Right cardiac atrium (tissue), 5 donors: ENCODE data around the gene PLAAT2. TPM values are rescaled to one million over a fixed set of nuclear protein-coding genes. Genes with fewer than 3 reads are reported as not detected.

Experiments
- polyA plus RNA-seq: library from polyadenylated mRNA; stranded (reverse); fragments of 200-250 nt; gene quantifications from one replicate; pipeline ENCODE4 v1.2.3, GENCODE V29; 2013
- total RNA-seq, 4 donors: library from RNA; stranded (reverse); fragmentation: NEBNext Ultra II Directional; extraction: Animal tissue kit (Norgen Biotek cat#: 25700); gene quantifications; one replicate each; pipeline ENCODE4 v1.2.1, GENCODE V29; 2021
- donor health status: healthy with polysubstance abuse.
- donor health status: DM: no; HTN: yes; CAD: no.
- donor health status: DM: no; HTN: no; CAD: no.
- donor health status: DM: no; HTN: yes; CAD: no; lungs with severe emphysema.
- donor health status: DM: yes; HTN: yes; CAD: no.

PLAAT2 gene
- total and polyA plus RNA-seq, 5 donors: 0.31 to 0.66 TPM; not detected in 3

Other genes with a start within 250 kb of the PLAAT2 start
- not detected for gene SLC22A9, start 193.6 kb downstream of the PLAAT2 start, total RNA-seq
- not detected for gene SLC22A9, start 193.6 kb downstream of the PLAAT2 start, polyA plus RNA-seq
- 1 to 10 TPM; 2.9 to 5.2 (median 4.3) TPM for gene PLAAT5, start 72.2 kb downstream of the PLAAT2 start, total RNA-seq
- gene PLAAT5, start 72.2 kb downstream of the PLAAT2 start, polyA plus RNA-seq: 4.2 TPM
- 1 to 10 TPM in 1 of 4 donors, under 1 TPM in 2, not detected in 1; 0.40 to 3.8 (median 0.44) TPM for gene LGALS12, start 57.3 kb downstream of the PLAAT2 start, total RNA-seq
- 7.3 TPM for gene LGALS12, start 57.3 kb downstream of the PLAAT2 start, polyA plus RNA-seq
- 10 to 100 TPM in 3 of 4 donors, 1 to 10 TPM in 1; 8.0 to 17.9 (median 13.3) TPM for gene PLAAT4, start 26.6 kb downstream of the PLAAT2 start, total RNA-seq
- 14.0 TPM for gene PLAAT4, start 26.6 kb downstream of the PLAAT2 start, polyA plus RNA-seq
- 100 to 1,000 TPM; 110 to 142 (median 125) TPM for gene PLAAT3, start 51.1 kb upstream of the PLAAT2 start, total RNA-seq
- 158 TPM for gene PLAAT3, start 51.1 kb upstream of the PLAAT2 start, polyA plus RNA-seq
- gene ATL3, start 108.0 kb upstream of the PLAAT2 start, total RNA-seq: 10 to 100 TPM; 14.6 to 32.9 (median 23.1) TPM
- gene ATL3, start 108.0 kb upstream of the PLAAT2 start, polyA plus RNA-seq: 6.9 TPM
- 10 to 100 TPM; 50.1 to 67.6 (median 62.1) TPM for gene RTN3, start 118.1 kb upstream of the PLAAT2 start, total RNA-seq
- 58.4 TPM for gene RTN3, start 118.1 kb upstream of the PLAAT2 start, polyA plus RNA-seq
- 10 to 100 TPM; 13.9 to 17.7 (median 15.4) TPM for gene ZFTA, start 205.4 kb upstream of the PLAAT2 start, total RNA-seq
- 7.9 TPM for gene ZFTA, start 205.4 kb upstream of the PLAAT2 start, polyA plus RNA-seq